ENCODE measurements around the gene CHST14.
"Not testable (repeated sequence)": the region's sequence is repeated elsewhere in the genome, so short reads cannot be mapped to it uniquely, and the experiment has no call there.

CHST14 gene

GRCh38 chr15:40449275-40449674, 21.5 kb upstream of the CHST14 start:
- no peak for TF ChIP-seq CTCF (conservative IDR thresholded peaks at IDR 0.05; ENCODE audit: low read length)
- H3K4me3 ChIP-seq (ENCODE audit: low read length), result no peak overlapping the region
- peak; percentile 55 for DNase-seq (ENCODE audit: low read depth)

GRCh38 chr15:40450047-40450446, 20.7 kb upstream of the CHST14 start:
- TF ChIP-seq CTCF (conservative IDR thresholded peaks at IDR 0.05; ENCODE audit: low read length), result no peak
- H3K4me3 ChIP-seq (ENCODE audit: low read length), result no peak overlapping the region
- no peak for DNase-seq (ENCODE audit: low read depth)

GRCh38 chr15:40451527-40452158, 19.1 kb upstream of the CHST14 start:
- no peak overlapping the region for H3K4me3 ChIP-seq (ENCODE audit: low read length)
- DNase-seq (ENCODE audit: low read depth), result no peak
- no peak for TF ChIP-seq CTCF (conservative IDR thresholded peaks at IDR 0.05; ENCODE audit: low read length)

GRCh38 chr15:40452296-40453090, 18.3 kb upstream of the CHST14 start:
- no peak for DNase-seq (ENCODE audit: low read depth)
- no peak overlapping the region for H3K4me3 ChIP-seq (ENCODE audit: low read length)
- TF ChIP-seq CTCF (conservative IDR thresholded peaks at IDR 0.05; ENCODE audit: low read length), result no peak

- not testable (repeated sequence) for H3K4me3 ChIP-seq (ENCODE audit: low read length); DNase-seq (ENCODE audit: low read depth)
These were observed 16.8 kb upstream of the CHST14 start for GRCh38 chr15:40453941-40454340.

- TF ChIP-seq CTCF (conservative IDR thresholded peaks at IDR 0.05; ENCODE audit: low read length), result no peak
- DNase-seq (ENCODE audit: low read depth), result peak; percentile 47
- no peak overlapping the region for H3K4me3 ChIP-seq (ENCODE audit: low read length)
These were observed 15.8 kb upstream of the CHST14 start for GRCh38 chr15:40454904-40455391.

GRCh38 chr15:40456299-40456712, 14.5 kb upstream of the CHST14 start:
- no peak overlapping the region for H3K4me3 ChIP-seq (ENCODE audit: low read length)
- DNase-seq (ENCODE audit: low read depth), result no peak
- TF ChIP-seq CTCF (conservative IDR thresholded peaks at IDR 0.05; ENCODE audit: low read length), result no peak

Measured in AG10803 (cell line).